HG02970 (cell line): Measurements from ENCODE around the gene SLC5A10.
"Not testable (repeated sequence)": the region's sequence is repeated elsewhere in the genome, so short reads cannot be mapped to it uniquely, and the experiment has no call there.

ENCODE experiments used
- ATAC-seq: cut with Tn5 transposase; IDR thresholded peaks from one replicate; pipeline ENCODE4 v1.9.1; 2021; ENCODE audit warnings: mild to moderate bottlenecking, moderate library complexity, moderate number of reproducible peaks; ENCODE audit not compliant: unreplicated experiment, low FRiP score

The SLC5A10 gene

DNA sequence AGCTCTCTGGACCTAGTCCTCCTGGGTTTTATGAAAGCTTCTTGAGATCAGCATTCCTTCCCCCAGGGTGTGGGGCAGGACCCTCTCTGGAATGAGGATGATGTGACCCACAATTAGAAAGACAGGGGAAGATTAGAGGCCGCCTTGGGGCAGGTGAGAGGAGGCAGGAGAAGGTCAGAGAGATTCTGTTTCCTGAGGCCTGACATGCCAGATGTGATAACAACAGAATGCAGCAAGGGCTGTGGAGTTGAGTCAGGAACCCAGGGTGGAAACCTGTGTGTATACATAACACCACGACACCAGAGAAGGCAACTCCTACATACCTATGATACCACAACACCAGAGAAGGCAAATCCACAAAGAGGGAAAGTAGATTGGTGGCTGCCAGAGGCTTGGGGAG, 5.4 kb upstream of the SLC5A10 start:
- ATAC-seq, result no peak

DNA sequence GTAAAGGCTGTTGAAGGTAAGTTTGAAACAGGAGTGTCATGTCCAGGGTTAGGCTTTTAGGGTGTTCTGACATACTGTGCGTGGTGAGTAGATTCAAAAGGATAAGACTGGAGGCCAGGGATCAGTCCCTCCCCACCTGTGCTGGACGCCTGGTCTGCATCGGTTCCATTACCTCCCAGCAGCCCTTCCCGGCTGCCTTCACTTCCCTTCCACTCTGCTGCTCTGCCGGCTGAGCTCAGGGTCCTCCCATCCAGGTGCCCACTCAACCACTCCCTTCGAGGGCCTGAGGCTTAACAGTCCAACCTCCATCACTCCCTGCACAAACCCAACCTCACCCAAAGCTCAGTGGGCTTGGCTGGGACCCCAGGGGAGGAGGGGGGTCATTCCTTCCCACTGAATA, 4.1 kb upstream of the SLC5A10 start:
- ATAC-seq, result no peak

DNA sequence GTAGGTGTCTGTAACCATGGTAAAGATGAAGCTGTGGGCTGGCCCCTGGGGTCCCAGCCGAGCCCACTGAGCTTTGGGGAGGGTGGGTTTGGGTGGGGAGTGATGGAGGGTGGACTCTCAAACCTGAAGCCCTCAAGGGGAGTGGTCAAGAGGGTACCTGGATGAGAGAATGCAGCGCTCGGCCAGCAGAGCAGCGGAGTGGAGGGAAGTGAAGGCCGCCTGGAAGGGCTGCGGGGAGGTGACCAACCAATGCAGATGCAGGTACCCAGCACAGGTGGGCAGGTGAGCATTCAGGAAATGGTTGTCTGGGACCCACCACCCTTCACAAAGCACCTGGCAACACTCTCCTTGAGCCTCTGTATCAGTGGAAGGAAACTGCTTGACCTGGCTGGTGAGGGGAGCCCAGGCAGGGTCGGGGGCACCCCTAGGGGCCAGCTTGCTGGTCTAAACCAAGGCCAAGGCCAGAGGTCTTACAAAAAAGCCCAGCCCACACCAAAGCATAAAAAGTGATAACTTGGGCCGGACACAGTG, 3.4 kb upstream of the SLC5A10 start:
- ATAC-seq, result no peak

DNA sequence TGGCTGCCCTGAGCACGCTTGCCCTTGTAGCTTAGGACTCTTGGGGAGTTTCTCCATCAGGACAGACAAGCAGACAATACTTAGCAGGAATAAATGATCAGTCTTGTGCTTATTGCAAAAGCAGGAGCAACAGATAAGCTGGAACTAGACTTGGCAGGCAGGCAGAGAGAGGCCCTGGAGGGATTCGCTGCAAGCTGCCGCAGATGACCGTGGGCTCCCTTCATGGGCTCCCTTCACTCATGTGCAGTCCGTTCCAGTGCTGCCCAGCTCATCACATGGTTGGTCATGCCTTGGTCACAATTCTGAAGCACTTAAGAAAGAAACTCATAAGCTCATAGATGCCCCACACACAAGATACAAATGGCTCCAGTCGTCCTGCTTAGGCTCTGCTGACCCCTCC, 2.4 kb upstream of the SLC5A10 start:
- ATAC-seq, result no peak

DNA sequence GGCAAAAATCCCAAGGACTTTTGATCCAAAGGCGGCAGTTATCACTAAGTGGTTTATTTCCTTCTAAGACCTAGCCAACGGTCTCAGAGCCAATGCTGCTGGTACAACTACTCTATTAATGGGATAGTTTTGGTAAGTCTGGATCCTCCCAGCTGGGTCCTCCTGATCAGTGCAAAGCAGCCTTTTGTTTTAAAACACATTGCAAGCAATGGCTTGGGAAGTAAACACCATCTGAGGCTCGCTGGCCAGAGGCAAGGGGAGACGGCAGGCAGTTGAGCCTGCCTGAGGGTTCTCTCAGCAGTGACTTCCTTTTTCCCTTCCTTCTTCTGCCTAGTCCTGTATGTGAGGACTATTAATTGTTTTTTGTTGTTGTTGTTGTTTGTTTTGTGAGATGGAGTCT, 1.6 kb upstream of the SLC5A10 start:
- no peak for ATAC-seq

DNA sequence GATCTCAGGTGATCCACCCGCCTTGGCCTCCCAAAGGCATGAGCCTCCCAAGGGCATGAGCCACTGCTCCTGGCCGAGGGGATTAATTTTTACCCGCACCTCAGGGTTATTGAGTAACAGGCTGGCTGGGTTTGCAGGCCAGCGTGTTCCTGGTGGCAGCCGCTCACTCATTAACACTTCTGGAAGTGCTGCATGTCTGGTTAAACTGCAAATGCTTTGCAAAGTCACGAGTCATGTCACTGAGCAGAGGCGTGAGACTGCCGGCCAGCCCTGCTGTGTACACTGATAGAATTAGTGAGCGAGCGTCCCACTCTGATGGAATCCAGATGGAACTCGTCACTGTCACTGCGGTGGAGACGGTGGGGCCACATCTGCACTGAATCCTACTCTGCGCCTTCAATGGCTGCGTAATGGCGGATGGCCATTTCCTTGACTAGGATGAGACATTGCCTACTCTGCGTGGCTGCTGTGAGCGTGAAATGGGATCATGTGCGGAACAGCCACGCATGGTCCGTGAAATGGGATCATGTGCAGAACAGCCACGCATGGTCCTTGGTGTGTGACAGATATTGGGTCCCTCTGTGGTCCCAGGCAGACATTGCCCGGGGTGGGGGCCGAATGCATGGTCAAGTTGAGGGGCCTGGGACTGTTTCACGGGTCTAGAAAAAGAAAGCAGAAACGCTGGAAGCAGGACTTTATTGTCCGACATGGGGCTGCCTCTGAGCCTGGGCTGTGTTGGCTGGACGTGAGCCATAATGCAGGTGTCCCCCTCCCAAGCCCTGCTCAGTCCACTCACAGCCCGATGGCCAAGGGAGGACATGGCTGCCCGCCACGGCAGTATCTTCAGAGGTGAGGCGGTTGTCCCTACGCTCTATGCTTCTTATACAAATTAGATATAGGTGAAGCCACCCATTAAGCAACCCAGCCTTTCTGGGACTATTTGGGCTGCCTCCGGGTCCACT, 740 bp upstream of the SLC5A10 start:
- no peak for ATAC-seq

DNA sequence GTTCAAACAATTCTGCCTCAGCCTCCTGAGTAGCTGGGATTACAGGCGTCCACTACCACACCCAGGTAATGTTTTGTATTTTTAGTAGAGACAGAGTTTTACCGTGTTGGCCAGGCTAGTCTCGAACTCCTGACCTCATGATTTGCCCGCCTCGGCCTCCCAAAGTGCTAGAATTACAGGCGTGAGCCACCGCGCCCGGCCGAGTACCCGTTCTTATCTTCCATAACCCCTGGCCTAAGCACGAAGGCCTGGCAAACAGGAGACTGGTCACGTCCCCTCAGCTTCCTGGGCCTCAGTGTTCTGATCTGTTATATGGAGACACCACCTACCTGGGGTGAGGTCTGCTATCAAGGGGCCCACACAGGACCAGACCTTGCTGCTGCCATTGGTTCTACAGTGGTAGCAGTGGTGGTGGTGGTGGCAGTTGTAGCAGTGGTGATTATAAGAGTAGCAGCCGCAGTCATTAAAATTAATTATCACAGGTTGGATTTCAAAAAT, 1.3 kb downstream of the SLC5A10 start:
- no peak for ATAC-seq

DNA sequence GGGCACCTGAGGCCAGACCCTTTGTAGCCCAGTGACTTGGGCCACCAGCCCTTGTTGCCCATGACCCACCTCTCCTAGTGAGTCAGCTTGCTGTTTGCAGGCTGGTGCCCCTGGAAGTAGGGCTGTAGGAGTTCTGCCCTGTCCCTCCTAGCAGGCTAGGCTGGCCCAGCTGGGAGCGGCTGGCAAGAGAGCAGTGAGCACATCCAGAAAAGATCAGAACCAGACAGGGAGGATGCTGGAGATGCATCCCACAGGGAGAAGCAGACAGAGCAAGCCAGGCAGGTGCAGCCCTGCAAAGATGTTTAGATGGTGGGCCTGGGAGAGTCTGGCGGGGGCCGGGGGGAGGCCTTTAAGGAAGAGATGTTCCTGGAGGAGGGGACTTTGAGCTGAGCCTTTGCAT, 2.4 kb downstream of the SLC5A10 start:
- no peak for ATAC-seq

DNA sequence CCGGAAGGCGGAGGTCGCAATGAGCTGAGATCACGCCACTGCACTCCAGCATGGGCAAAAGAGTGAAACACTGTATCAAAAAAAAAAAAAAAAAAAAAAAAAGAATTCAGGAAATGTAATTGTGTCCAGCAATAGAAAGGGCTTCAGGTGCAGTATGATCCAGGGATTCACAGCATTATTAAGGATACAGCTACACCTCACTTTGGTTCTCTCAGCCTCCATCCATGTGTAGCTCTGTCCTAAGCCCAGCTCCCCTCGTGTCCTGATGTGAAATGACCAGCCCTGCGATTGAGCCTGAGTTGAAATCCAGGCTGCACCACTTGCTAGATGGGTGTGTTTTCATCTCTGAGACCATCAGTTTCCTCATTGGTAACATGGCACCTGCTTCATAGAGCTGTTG, 3.0 kb downstream of the SLC5A10 start:
- no peak for ATAC-seq

DNA sequence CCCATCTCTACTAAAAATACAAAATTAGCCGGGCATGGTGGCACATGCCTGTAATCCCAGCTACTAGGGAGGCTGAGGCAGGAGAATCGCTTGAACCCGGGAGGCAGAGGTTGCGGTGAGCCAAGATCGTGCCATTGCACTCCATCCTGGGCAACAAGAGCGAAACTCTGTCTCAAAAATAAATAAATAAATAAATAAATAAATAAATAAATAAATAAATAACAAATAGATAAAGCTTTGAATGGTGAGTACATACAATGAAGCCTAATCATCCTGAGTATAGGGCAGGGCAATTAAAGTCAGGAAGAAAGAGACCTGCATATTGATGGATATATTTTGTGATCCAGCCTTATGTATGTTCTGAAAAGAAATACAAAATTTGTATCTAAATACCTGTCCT, 4.1 kb downstream of the SLC5A10 start:
- ATAC-seq, result not testable (repeated sequence)

DNA sequence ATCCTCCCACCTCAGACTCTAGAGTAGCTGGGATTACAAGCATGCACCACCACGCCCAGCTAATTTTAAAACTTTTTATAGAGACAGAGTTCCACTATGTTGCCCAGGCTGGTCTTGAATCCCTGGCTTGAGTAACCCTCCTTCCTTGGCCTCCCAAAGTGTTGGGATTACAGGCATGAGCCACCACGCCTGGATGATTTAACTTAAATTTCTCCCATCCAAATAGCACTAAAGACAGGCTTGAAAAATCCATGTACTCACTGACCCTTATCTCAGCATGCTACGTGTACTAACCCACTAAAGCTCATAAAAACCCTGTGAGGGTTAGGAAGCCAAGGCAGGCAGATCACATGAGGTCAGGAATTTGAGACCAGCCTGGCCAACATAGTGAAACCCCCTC, 4.6 kb downstream of the SLC5A10 start:
- ATAC-seq, result no peak

DNA sequence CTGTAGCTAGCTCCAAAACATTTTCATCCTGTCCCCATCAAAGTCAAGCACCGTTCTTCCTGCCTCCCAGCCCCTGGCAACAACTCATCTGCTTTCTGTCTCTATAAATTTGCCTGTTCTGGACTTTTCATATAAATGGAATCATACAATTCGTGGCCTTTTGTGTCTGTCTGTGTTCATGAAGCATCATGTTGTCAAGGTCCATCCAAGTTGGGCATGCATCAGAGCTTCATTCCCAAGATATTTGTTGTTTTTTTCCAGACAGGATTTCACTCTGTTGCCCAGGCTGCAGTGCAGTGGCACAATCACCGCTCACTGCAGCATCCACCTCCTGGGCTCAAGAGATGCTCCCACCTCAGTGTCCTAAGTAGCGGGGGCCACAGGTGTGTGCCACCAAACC, 5.9 kb downstream of the SLC5A10 start:
- no peak for ATAC-seq

DNA sequence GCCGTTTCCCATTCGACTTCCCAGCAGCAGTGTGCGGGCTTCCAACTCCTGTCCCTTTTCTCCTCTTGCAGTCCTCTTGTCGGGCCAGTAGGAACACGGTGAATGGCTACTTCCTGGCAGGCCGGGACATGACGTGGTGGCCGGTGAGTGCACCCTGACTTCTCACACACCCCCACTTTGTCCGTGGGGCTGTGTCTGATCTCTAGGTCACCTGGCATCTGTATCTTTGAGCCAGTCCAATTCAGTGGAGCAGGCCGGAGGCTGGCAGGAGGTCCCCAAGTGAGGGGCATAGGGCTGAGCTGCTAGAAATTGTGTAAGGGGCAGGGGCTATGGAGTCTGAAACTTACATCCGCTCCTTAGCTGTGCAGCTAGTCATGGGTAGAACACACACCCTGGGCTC, 6.6 kb downstream of the SLC5A10 start:
- ATAC-seq, result no peak

DNA sequence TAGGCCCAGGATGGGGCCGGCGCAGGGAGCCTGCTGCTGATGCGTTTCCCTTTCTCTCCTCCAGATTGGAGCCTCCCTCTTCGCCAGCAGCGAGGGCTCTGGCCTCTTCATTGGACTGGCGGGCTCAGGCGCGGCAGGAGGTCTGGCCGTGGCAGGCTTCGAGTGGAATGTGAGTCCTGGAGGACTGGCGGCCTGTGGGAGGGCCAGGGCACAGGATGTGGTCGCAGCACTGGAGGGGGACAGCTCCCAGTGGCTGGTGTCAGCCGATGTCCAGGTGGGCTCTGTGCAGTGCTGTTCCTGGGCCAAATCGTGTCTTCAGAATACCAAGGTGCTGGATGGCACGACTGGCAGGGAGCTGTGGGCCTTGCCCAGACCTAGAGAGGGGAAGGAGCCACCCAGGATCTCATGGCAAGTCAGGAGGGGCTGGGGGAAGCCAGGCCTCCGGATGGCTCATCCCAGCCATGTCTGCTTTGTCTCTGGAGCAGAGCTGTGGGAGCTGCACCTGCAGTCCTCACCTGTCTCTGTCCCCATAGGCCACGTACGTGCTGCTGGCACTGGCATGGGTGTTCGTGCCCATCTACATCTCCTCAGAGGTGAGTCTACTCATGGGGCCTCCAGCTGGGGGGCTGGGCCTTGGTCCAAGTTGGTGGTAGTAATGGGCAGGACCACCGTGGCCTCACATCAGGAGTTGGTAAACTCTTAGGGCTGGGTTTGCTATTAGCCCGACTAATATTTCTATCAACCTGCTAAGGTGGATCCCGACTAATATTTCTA, 7.3 kb downstream of the SLC5A10 start:
- ATAC-seq, result no peak

DNA sequence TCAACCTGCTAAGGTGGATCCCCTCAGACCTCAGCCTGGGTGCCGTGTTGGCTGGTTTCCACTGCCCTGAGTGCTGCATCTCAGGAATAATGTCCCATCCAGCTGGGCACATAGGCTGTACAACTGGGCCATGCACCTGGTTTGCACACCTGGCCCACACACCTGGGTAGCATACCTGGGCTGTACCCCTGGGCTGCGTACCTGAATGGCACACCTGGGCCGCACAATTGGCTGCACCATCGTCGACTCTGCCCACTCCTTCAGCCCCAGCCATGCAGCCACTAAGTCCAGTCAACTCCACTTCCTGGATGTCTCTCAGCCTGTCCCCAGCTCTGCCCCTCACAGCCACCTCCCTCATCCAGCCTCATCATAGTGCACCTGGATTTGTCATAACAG, 7.9 kb downstream of the SLC5A10 start:
- ATAC-seq, result no peak

DNA sequence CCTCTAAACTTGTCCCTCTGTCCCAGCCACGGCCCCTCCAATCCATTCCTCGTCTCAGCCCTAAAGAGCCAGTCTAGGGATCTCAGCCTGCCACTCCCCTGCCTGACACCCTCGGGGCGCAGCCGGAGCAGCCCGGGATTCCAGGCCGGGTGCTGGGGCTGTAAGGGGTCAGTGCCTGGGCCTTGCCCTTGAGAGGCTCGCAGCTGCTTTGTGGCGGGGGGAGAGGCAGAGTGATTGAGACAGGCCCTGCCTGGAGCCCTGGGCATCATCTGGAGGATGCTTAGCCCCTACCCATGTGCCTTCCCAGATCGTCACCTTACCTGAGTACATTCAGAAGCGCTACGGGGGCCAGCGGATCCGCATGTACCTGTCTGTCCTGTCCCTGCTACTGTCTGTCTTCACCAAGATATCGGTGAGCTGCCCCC, 8.3 kb downstream of the SLC5A10 start:
- ATAC-seq, result no peak

DNA sequence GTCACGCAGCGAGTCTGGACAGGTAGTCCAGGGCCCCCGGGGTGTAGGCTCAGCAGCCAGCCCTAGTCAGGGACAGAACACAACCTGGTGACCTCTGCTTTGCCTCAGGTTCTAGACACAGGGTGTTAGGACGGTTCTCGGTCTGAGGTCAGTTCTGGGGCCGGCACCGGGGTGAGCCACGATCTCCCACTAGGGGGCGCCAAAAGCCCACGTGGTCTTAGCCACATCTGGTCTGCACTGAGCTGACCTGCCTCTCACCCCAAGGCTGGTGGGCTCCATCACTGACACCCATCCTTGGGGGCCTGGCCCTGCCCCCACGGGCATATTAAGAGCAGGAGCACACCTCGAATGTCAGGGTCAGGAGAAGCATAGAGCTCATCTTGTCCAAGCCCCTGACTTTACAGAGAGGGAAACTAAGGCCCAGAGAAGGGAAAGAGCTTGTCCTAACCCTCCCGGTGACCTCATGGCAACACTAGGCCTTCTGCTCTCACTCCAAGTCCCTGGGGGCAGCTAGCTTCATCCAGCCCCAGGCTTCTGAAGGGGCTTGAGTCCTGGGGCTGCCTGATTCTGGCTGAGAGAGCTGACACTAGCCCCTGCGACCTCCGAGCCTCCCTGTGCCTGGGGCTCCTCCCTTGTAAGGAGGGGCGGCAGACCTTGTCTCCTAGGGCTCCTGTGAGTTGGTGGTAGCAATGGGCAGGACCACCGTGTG, 9.0 kb downstream of the SLC5A10 start:
- ATAC-seq, result no peak

DNA sequence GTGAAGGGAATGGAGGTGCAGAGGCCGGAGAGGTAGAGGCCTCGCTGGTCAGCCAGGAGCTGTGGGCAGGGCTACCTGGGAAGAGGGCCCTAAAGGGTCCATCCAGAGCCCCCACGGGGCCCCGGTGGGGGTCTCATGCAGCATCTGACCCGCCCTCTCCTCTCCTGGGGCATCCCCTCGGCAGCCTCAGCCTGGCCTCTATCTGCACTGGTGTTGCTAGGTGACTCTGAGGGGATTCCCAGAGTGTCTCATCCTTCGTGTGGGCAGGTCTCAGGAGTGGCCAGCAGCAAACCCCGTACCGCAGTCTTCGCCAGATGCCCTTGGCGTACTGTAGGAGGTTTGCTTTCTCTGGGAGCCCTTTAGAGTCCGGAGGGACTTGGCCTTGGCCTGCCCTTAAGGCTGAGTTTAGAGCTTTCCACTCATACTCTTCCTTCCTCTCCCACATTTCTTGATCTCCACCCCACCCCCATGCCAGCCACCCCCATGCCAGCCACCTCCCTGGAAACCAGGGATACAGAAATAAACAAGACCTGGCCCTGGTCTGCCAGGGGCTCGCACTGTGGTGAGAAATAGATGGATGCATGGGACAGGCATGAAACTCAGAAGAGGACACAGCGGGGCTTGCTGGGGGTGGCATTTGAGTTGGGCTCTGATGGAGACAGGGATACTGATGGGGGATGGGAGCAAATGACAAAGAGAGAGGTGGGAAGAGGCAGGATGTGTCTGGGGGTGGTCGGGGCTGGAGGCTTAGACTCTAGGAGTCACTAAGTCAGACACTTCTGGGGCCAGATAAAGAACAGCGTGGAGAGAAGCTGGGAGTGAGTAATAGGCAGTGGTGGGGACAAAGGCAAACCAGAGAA, 9.9 kb downstream of the SLC5A10 start:
- ATAC-seq, result no peak

DNA sequence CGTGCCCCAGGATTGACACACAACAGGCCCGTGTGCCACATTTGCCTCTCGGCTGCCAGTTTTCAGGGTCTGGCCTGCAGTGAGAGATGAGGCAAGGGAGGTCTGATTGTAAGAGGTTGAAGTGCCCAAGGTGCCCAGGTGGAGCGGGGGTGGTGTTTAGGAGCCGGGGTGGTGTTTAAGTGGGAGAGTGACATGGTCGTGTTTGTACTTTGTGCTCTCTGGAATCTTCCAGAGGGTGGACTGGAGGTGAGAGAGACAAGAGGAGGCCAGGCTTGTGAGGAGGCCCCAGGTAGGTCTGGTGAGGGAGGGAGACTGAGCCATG, 10.5 kb downstream of the SLC5A10 start:
- ATAC-seq, result no peak
